HCT116 (cell line): ENCODE measurements around the gene ESR1. TPM values are rescaled to one million over a fixed set of nuclear protein-coding genes. Genes with fewer than 3 reads are reported as not detected.

Source experiments
- ATAC-seq: fragments of 200-7000 bp; cut with Tn5 transposase; 2 replicates; pipeline ENCODE4 v1.9.1; 2020; ENCODE audit warnings: mild to moderate bottlenecking, moderate library complexity
- BruUV-seq: library from RNA; stranded (reverse); fragments of 400-500 nt; replicated peaks from 2 replicates; lab custom pipeline; 2021; lab: Mats Ljungman, UMichigan
- CTCF ChIA-PET: fragments of 300-600 bp; sonication (Branson Sonifier 250); formaldehyde crosslinking; loops from one replicate; lab custom pipeline; 2021; ENCODE audit warnings: antibody characterized with exemption; lab: Charles Lee
- POLR2A ChIA-PET: fragments of 300-600, 350-600 bp; sonication (Branson Sonifier 250); formaldehyde crosslinking; loops from one replicate; lab custom pipeline; 2021; ENCODE audit warnings: antibody characterized with exemption; lab: Charles Lee
- RAD21 ChIA-PET, 2 experiments: fragments of 300-600 bp; sonication (Branson Sonifier 250); formaldehyde crosslinking; loops; one replicate each; lab custom pipeline; 2023; ENCODE audit warnings: low total read pairs in 2 of 2; ENCODE audit not compliant: uncharacterized antibody in 2 of 2, unreplicated experiment in 2 of 2, low non-redundant PET in 1 of 2; lab: Charles Lee
- DNase-seq: peaks from one replicate; pipeline ENCODE4 v3.0.0-alpha.2; 2010; ENCODE audit warnings: low read depth, low spot score
- H2AFZ ChIP-seq: fragments of 200-600 bp; shearing (Covaris generic), sonication (generic); 2 replicates; pipeline ENCODE4 v1.6.1; 2017; ENCODE audit warnings: low read depth, mixed run types, mixed read lengths, antibody characterized with exemption, low read length; ENCODE audit not compliant: poor library complexity, severe bottlenecking
- H3K27ac ChIP-seq: 2 replicates; pipeline ENCODE4 v1.5.1; 2012; ENCODE audit warnings: low read depth, low read length
- H3K27me3 ChIP-seq: fragments of 200-600 bp; sonication (generic); 2 replicates; pipeline ENCODE4 v1.6.1; 2016; ENCODE audit warnings: mixed run types, low read length, mixed read lengths; ENCODE audit not compliant: insufficient read depth
- H3K36me3 ChIP-seq, 2 experiments: fragments of 200-500 bp in 1 of 2; fragments of 200-600 bp in 1 of 2; sonication (Bioruptor generic) in 1 of 2; sonication (generic) in 1 of 2; 2 replicates each; pipeline versions ENCODE4 v1.5.1 to v1.6.1; 2014 to 2016; ENCODE audit warnings: low read length in 2 of 2, inconsistent platforms in 1 of 2, mixed read lengths in 1 of 2, mixed run types in 1 of 2; ENCODE audit not compliant: insufficient read depth in 2 of 2, control insufficient read depth in 1 of 2
- H3K4me1 ChIP-seq, 2 experiments: fragments of 200-600 bp in 1 of 2; sonication (generic) in 1 of 2; 2 replicates each; pipeline versions ENCODE4 v1.5.1 to v1.6.1; 2012 to 2017; ENCODE audit warnings: low read length in 2 of 2, inconsistent platforms in 1 of 2, mild to moderate bottlenecking in 1 of 2, mixed read lengths in 1 of 2, mixed run types in 1 of 2, moderate library complexity in 1 of 2; ENCODE audit not compliant: insufficient read depth in 2 of 2, control insufficient read depth in 1 of 2
- H3K4me2 ChIP-seq: fragments of 200-600 bp; sonication (generic); 2 replicates; pipeline ENCODE4 v1.6.1; 2017; ENCODE audit warnings: mixed run types, low read length, mixed read lengths
- H3K4me3 ChIP-seq, 2 experiments: fragments of 200-600 bp in 1 of 2; sonication (generic) in 1 of 2; replicated peaks in 1 of 2; 2 replicates each; pipeline ENCODE4 v1.5.1; 2011 to 2016; ENCODE audit warnings: low read length in 2 of 2, control low read depth in 1 of 2, low read depth in 1 of 2, mild to moderate bottlenecking in 1 of 2, mixed read lengths in 1 of 2, mixed run types in 1 of 2
- H3K79me2 ChIP-seq: fragments of 200-600 bp; sonication (generic); 2 replicates; pipeline ENCODE4 v1.6.1; 2017; ENCODE audit warnings: mild to moderate bottlenecking, mixed run types, low read length, moderate library complexity, mixed read lengths; ENCODE audit not compliant: insufficient read depth
- H3K9ac ChIP-seq: fragments of 200-600 bp; sonication (generic); 2 replicates; pipeline ENCODE4 v1.6.1; 2016; ENCODE audit warnings: low read length, mixed read lengths
- H3K9me2 ChIP-seq: fragments of 200-600 bp; sonication (generic), shearing (Covaris generic); 2 replicates; pipeline ENCODE4 v1.6.1; 2017; ENCODE audit warnings: mixed run types, mild to moderate bottlenecking, moderate library complexity; ENCODE audit not compliant: insufficient read depth
- H3K9me3 ChIP-seq, 2 experiments: fragments of 200-500 bp in 1 of 2; fragments of 200-600 bp in 1 of 2; sonication (Bioruptor generic) in 1 of 2; sonication (generic) in 1 of 2; 2 replicates each; pipeline ENCODE4 v1.6.1; 2014 to 2017; ENCODE audit warnings: low read length in 2 of 2, mixed read lengths in 2 of 2, inconsistent platforms in 1 of 2, low read depth in 1 of 2, mild to moderate bottlenecking in 1 of 2, mixed run types in 1 of 2, moderate library complexity in 1 of 2; ENCODE audit not compliant: control insufficient read depth in 1 of 2, insufficient read depth in 1 of 2
- H4K20me1 ChIP-seq: fragments of 200-600 bp; sonication (generic), shearing (Covaris generic); 2 replicates; pipeline ENCODE4 v1.6.1; 2017; ENCODE audit warnings: mixed run types, mild to moderate bottlenecking, moderate library complexity; ENCODE audit not compliant: insufficient read depth
- CEBPB ChIP-seq: IDR thresholded peaks from 2 replicates; pipeline ENCODE4 v1.6.1; 2012; ENCODE audit warnings: low read depth
- EZH2 ChIP-seq: fragments of 200-600 bp; sonication (generic); IDR thresholded peaks from 2 replicates; pipeline ENCODE4 v1.6.1; 2017; ENCODE audit warnings: antibody characterized with exemption, mixed run types
- EZH2phosphoT487 ChIP-seq: fragments of 200-600 bp; IDR thresholded peaks from 2 replicates; pipeline ENCODE4 v1.6.1; 2018; ENCODE audit warnings: antibody characterized with exemption, borderline replicate concordance
- FOSL1 ChIP-seq: IDR thresholded peaks from 2 replicates; pipeline ENCODE4 v1.6.1; 2012; ENCODE audit warnings: low read depth
- JUND ChIP-seq: IDR thresholded peaks from 2 replicates; pipeline ENCODE4 v1.6.1; 2012
- POLR2A ChIP-seq: IDR thresholded peaks from 2 replicates; pipeline ENCODE4 v1.7.0; 2011; ENCODE audit warnings: borderline replicate concordance; ENCODE audit not compliant: insufficient read depth, insufficient read length; ENCODE audit errors: extremely low read depth
- SP1 ChIP-seq: IDR thresholded peaks from 2 replicates; pipeline ENCODE4 v1.6.1; 2012; ENCODE audit warnings: low read depth
- TCF7L2 ChIP-seq: IDR thresholded peaks from 2 replicates; pipeline ENCODE4 v1.7.0; 2011; ENCODE audit warnings: borderline replicate concordance, inconsistent platforms; ENCODE audit not compliant: insufficient read depth, insufficient read length; ENCODE audit errors: extremely low read depth
- YY1 ChIP-seq: IDR thresholded peaks from 2 replicates; pipeline ENCODE4 v1.6.1; 2011; ENCODE audit warnings: low read length, low read depth, moderate library complexity, mild to moderate bottlenecking; ENCODE audit not compliant: insufficient replicate concordance; ENCODE audit errors: extremely low read depth
- ZNF274 ChIP-seq: fragments of 200-500 bp; sonication (Bioruptor generic); IDR thresholded peaks from 2 replicates; pipeline ENCODE4 v1.6.1; 2014; ENCODE audit warnings: mild to moderate bottlenecking, low read depth, low read length, inconsistent platforms
- intact Hi-C: fragments of 100-400 bp; cut with micrococcal nuclease; formaldehyde crosslinking; loops from 2 replicates; pipeline ENCODE4 v1.10.0; 2022
- total RNA-seq: library from RNA; stranded (reverse); gene quantifications from one replicate; pipeline ENCODE4 v1.2.1, GENCODE V29; 2021; ENCODE audit not compliant: unreplicated experiment
- TF ChIP-seq, protein P1 (sequence below): IDR thresholded peaks from 2 replicates; pipeline ENCODE4 v1.6.1; 2012
- TF ChIP-seq, protein P2 (sequence below), 3 experiments: fragments of 200-600 bp in 1 of 3; sonication (generic) in 1 of 3; IDR thresholded peaks in 2 of 3; conservative IDR thresholded peaks in 1 of 3; 2 replicates each; pipeline ENCODE4 v1.5.1; 2012 to 2017; ENCODE audit warnings: low read depth in 2 of 3, low read length in 2 of 3, antibody characterized with exemption in 1 of 3, borderline replicate concordance in 1 of 3, control low read depth in 1 of 3, mild to moderate bottlenecking in 1 of 3, mixed read lengths in 1 of 3, mixed run types in 1 of 3, moderate library complexity in 1 of 3; ENCODE audit not compliant: insufficient read depth in 1 of 3
- TF ChIP-seq, protein P3 (sequence below): IDR thresholded peaks from 2 replicates; pipeline ENCODE4 v1.6.1; 2012
- TF ChIP-seq, protein P4 (sequence below): IDR thresholded peaks from 2 replicates; pipeline ENCODE4 v1.6.1; 2011; ENCODE audit warnings: mild to moderate bottlenecking, low read length, moderate library complexity; ENCODE audit not compliant: insufficient replicate concordance; ENCODE audit errors: extremely low read depth

Gene ESR1
- total RNA-seq, 1 experiment from 2014 or later = 0.17 TPM

DNA sequence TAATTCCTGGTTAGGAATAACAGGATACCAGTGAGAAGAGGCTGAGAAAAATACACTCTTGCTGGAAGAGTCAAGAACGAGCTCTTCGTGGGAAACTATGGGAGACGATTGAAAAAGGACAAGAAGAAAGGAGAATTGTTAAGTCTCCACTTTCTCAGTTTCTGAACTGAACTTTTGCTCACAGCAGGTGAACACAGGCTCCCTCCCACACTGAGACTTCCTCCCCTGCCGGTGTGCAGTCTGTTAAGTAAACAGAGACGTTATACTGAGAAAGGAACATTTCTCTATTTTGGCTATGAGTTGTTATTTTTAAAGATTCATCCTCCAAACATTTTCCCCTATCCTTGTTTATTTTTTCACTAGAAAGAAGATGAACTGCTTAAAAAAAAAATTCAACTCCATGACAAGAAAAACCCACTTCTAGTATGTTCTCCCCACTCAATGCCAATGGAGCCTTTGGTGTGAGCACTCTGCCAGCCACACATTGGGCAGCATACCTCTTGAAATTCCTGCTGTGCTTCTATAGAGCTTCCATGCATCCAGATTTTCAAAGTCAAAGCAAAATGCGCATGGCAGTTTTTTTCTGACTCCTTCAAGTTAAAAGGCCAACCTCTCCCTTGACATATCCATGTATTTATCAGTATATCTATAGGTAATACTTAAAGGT is 250.5 kb downstream of the ESR1 start (continued):
- no peak for TF ChIP-seq ZNF274
- TF ChIP-seq, protein P1, sequence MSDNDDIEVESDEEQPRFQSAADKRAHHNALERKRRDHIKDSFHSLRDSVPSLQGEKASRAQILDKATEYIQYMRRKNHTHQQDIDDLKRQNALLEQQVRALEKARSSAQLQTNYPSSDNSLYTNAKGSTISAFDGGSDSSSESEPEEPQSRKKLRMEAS = no peak
- TF ChIP-seq SP1 = no peak
- TF ChIP-seq, protein P2, sequence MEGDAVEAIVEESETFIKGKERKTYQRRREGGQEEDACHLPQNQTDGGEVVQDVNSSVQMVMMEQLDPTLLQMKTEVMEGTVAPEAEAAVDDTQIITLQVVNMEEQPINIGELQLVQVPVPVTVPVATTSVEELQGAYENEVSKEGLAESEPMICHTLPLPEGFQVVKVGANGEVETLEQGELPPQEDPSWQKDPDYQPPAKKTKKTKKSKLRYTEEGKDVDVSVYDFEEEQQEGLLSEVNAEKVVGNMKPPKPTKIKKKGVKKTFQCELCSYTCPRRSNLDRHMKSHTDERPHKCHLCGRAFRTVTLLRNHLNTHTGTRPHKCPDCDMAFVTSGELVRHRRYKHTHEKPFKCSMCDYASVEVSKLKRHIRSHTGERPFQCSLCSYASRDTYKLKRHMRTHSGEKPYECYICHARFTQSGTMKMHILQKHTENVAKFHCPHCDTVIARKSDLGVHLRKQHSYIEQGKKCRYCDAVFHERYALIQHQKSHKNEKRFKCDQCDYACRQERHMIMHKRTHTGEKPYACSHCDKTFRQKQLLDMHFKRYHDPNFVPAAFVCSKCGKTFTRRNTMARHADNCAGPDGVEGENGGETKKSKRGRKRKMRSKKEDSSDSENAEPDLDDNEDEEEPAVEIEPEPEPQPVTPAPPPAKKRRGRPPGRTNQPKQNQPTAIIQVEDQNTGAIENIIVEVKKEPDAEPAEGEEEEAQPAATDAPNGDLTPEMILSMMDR (IDR thresholded peaks at IDR 0.05 in 2 of 3, conservative IDR thresholded peaks at IDR 0.05 in 1 of 3; ENCODE audit: borderline replicate concordance in 1 of 3, insufficient read depth in 1 of 3, low read depth in 2 of 3, low read length in 2 of 3) = no peak
- no peak for TF ChIP-seq FOSL1
- TF ChIP-seq TCF7L2 = no peak
- no peak for TF ChIP-seq CEBPB

DNA sequence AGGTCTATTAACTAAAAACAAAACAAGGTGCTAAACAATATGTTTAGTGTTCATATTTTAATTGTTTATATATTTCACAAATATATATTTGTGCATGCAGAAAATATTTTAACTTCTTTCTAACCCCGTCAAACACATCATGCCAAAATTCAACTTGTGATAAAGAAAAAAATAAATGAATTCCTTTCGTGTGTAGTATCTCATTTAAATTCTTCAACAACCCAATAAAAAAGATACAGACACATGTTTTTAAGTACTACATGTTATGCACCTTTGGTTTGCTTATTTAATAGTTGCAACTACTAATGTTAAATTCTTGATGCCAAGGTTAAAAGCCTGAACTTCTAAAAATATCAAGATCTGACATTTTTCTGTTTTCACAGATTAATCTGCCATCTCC is 252.4 kb downstream of the ESR1 start:
- no peak for DNase-seq
- intact Hi-C loops = no loop called here
- H4K20me1 ChIP-seq = no peaks in the 10 kb centered on the region
- H3K4me2 ChIP-seq = no peak overlapping the region
- RAD21 ChIA-PET = no interaction called here
- H3K9me2 ChIP-seq = no peaks in the 10 kb centered on the region
- no peak overlapping the region for H3K9ac ChIP-seq
- CTCF ChIA-PET = no interaction called here
- H3K36me3 ChIP-seq = no peaks in the 10 kb centered on the region
- no peak overlapping the region for H3K27ac ChIP-seq
- no peak for ATAC-seq
- H3K4me1 ChIP-seq = peaks cover 0 to 3% of the 10 kb centered on the region in 2 experiments; a peak in 2 of 4 replicates
- no peaks in the 10 kb centered on the region for H3K79me2 ChIP-seq
- no peaks in the 10 kb centered on the region for H3K9me3 ChIP-seq
- no TSS peak for BruUV-seq
- no peak overlapping the region for H2AFZ ChIP-seq
- H3K4me3 ChIP-seq = no peak overlapping the region
- no peaks in the 10 kb centered on the region for H3K27me3 ChIP-seq
- POLR2A ChIA-PET = no interaction called here
- TF ChIP-seq TCF7L2 (no peak), JUND (no peak), CEBPB (no peak), YY1 (no peak), ZNF274 (no peak), EZH2 (no peak), FOSL1 (no peak), SP1 (no peak), EZH2phosphoT487 (no peak), POLR2A (no peak)
- TF ChIP-seq, protein P3, sequence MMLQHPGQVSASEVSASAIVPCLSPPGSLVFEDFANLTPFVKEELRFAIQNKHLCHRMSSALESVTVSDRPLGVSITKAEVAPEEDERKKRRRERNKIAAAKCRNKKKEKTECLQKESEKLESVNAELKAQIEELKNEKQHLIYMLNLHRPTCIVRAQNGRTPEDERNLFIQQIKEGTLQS = no peak
- TF ChIP-seq, protein P4, sequence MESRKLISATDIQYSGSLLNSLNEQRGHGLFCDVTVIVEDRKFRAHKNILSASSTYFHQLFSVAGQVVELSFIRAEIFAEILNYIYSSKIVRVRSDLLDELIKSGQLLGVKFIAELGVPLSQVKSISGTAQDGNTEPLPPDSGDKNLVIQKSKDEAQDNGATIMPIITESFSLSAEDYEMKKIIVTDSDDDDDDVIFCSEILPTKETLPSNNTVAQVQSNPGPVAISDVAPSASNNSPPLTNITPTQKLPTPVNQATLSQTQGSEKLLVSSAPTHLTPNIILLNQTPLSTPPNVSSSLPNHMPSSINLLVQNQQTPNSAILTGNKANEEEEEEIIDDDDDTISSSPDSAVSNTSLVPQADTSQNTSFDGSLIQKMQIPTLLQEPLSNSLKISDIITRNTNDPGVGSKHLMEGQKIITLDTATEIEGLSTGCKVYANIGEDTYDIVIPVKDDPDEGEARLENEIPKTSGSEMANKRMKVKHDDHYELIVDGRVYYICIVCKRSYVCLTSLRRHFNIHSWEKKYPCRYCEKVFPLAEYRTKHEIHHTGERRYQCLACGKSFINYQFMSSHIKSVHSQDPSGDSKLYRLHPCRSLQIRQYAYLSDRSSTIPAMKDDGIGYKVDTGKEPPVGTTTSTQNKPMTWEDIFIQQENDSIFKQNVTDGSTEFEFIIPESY = no peak
- TF ChIP-seq, protein P1 = no peak
